ENCODE data around the gene PSMD11.

DNA sequence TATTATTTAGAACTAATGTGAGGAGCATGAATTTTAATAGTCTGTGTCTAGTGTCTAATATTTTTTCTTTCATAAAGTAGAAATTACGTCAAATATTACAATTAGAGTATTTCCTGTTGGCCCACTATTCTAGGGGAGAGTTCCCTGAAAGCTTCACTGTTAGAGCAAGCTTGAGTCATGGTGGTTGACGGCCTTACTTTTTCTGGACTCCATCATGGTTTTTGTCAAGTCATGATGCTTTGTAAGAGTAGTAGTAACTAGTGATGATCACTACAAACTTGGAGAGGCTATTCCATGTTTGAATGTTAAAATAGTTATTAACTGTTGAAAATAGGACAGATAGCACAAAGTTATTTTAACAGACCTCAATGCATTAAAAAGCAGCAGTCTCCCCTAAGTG lies 1.7 kb downstream of the PSMD11 start:
- TF ChIP-seq, protein P1, sequence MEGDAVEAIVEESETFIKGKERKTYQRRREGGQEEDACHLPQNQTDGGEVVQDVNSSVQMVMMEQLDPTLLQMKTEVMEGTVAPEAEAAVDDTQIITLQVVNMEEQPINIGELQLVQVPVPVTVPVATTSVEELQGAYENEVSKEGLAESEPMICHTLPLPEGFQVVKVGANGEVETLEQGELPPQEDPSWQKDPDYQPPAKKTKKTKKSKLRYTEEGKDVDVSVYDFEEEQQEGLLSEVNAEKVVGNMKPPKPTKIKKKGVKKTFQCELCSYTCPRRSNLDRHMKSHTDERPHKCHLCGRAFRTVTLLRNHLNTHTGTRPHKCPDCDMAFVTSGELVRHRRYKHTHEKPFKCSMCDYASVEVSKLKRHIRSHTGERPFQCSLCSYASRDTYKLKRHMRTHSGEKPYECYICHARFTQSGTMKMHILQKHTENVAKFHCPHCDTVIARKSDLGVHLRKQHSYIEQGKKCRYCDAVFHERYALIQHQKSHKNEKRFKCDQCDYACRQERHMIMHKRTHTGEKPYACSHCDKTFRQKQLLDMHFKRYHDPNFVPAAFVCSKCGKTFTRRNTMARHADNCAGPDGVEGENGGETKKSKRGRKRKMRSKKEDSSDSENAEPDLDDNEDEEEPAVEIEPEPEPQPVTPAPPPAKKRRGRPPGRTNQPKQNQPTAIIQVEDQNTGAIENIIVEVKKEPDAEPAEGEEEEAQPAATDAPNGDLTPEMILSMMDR (CRISPR knock-in tag; IDR thresholded peaks at IDR 0.05) = no peak
- TF ChIP-seq POLR2AphosphoS5 (IDR thresholded peaks at IDR 0.05; ENCODE audit: low read depth, low read length) (no peak), HCFC1 (IDR thresholded peaks at IDR 0.05; ENCODE audit: low read depth, low read length) (no peak), SMARCC2 (IDR thresholded peaks at IDR 0.05) (no peak), ZNF431 (CRISPR knock-in tag; IDR thresholded peaks at IDR 0.05; ENCODE audit: borderline replicate concordance, low read depth) (no peak), CHD2 (IDR thresholded peaks at IDR 0.05; ENCODE audit: low read depth, low read length) (no peak), ZNF615 (CRISPR knock-in tag; IDR thresholded peaks at IDR 0.05; ENCODE audit: borderline replicate concordance) (no peak), FIP1L1 (IDR thresholded peaks at IDR 0.05; ENCODE audit: borderline replicate concordance, insufficient read depth, low read depth, low read length) (no peak), EP300 (IDR thresholded peaks at IDR 0.05; ENCODE audit: low read depth in 2 of 2, low read length in 2 of 2) (no peak), EP300 (CRISPR knock-in tag; IDR thresholded peaks at IDR 0.05; ENCODE audit: borderline replicate concordance) (no peak), SUZ12 (IDR thresholded peaks at IDR 0.05; ENCODE audit: low read depth, low read length) (no peak), SPEN (CRISPR knock-in tag; IDR thresholded peaks at IDR 0.05; ENCODE audit: low read depth) (no peak), ZNF572 (CRISPR knock-in tag; IDR thresholded peaks at IDR 0.05) (no peak), SOX13 (IDR thresholded peaks at IDR 0.05) (no peak), SOX13 (CRISPR knock-in tag; conservative IDR thresholded peaks at IDR 0.05 in 1 of 2, IDR thresholded peaks at IDR 0.05 in 1 of 2) (no peak)
- TF ChIP-seq, protein P2, sequence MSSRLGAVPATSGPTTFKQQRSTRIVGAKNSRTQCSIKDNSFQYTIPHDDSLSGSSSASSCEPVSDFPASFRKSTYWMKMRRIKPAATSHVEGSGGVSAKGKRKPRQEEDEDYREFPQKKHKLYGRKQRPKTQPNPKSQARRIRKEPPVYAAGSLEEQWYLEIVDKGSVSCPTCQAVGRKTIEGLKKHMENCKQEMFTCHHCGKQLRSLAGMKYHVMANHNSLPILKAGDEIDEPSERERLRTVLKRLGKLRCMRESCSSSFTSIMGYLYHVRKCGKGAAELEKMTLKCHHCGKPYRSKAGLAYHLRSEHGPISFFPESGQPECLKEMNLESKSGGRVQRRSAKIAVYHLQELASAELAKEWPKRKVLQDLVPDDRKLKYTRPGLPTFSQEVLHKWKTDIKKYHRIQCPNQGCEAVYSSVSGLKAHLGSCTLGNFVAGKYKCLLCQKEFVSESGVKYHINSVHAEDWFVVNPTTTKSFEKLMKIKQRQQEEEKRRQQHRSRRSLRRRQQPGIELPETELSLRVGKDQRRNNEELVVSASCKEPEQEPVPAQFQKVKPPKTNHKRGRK (CRISPR knock-in tag; IDR thresholded peaks at IDR 0.05) = no peak
